Putamen (tissue), 1 donor: ENCODE measurements around the gene KCNQ1.

Experiments used
- DNase-seq: peaks from one replicate; pipeline ENCODE4 v3.0.0-alpha.2; 2016; ENCODE audit warnings: low spot score

Gene KCNQ1, protein sequence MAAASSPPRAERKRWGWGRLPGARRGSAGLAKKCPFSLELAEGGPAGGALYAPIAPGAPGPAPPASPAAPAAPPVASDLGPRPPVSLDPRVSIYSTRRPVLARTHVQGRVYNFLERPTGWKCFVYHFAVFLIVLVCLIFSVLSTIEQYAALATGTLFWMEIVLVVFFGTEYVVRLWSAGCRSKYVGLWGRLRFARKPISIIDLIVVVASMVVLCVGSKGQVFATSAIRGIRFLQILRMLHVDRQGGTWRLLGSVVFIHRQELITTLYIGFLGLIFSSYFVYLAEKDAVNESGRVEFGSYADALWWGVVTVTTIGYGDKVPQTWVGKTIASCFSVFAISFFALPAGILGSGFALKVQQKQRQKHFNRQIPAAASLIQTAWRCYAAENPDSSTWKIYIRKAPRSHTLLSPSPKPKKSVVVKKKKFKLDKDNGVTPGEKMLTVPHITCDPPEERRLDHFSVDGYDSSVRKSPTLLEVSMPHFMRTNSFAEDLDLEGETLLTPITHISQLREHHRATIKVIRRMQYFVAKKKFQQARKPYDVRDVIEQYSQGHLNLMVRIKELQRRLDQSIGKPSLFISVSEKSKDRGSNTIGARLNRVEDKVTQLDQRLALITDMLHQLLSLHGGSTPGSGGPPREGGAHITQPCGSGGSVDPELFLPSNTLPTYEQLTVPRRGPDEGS

DNA sequence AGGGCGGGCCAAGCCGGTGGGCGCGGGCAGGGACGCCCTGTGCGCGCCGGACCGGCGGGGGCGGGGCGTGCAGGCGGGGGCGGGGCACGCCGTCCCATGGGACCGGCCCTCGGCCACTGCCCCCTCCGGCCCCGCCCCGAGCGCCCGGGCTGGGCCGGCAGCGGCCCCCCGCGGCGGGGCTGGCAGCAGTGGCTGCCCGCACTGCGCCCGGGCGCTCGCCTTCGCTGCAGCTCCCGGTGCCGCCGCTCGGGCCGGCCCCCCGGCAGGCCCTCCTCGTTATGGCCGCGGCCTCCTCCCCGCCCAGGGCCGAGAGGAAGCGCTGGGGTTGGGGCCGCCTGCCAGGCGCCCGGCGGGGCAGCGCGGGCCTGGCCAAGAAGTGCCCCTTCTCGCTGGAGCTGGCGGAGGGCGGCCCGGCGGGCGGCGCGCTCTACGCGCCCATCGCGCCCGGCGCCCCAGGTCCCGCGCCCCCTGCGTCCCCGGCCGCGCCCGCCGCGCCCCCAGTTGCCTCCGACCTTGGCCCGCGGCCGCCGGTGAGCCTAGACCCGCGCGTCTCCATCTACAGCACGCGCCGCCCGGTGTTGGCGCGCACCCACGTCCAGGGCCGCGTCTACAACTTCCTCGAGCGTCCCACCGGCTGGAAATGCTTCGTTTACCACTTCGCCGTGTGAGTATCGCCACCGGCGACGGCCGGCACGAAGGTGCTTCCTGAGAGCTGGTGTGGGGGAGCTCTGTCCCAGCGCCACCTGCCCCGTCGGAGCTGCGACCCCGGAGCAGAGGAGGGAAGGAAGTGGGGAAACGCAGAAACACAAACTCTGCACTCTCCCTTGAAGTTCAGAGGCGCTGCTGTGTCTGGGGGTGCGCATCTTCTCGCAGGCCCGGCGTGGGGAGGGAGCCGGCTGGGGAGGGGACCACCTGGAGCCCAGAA lies at the start of gene KCNQ1:
Gene KCNQ1, plus strand, starts transcription at position 188 of the 925 bp plus-strand sequence. Its CDS starts 91 bp downstream, at position 279.
- DNase-seq, result no peak

DNA sequence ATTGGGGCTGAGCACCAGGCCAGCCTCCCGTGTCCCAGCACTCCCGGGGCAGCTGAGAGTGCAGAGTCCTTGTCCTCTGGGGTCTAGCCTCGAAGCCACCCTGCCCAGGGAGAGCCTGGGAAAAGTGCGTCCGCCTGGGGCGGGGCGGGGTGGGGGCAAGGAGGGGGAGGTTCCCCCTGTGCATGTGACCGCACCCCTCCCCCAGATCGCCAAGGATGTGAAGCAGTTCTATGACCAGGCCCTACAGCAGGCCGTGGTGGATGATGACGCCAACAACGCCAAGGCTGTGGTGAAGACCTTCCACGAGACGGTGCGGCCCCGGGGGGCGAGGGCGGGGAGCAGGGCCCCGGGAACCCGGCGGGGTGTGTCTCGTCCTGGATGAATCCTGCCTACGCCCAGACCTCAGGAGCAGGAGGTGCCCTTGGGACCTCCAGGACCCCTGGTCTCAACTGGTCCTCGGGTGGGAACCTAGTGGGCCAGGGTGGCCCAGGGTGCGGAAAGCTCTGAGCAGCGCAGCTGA lies 49.5 kb upstream of the KCNQ1 start:
- DNase-seq, result no peak

DNA sequence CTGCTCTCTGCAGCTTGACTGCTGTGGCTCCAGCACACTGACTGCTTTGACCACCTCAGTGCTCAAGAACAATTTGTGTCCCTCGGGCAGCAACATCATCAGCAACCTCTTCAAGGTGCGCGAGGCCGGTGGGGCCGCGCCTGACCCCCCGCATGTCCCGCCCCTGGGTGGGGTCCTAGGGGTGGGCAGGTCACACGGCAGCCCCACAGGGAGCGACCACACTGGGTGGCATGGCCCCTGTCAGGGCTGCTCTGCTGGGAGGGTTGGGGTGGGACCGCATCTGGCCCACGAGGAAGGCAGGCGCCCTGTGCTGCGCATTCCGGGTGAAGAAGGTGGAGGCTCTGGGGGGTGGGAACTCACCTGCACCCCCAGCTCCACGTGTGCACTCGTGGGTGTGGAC lies 49.0 kb upstream of the KCNQ1 start:
- DNase-seq, result no peak

DNA sequence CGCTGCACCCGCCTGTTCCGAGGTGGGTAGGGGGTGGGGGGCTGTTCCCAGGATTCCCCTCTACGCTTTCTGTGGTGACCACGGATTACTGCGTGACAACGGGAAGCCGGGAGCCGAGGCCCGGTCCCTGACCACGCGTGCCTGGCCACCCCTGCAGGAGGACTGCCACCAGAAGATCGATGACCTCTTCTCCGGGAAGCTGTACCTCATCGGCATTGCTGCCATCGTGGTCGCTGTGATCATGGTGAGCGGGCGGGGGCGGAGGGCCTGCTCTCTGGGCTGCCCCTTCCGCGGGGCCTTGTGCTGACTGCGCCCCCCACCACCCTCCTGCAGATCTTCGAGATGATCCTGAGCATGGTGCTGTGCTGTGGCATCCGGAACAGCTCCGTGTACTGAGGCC lies 48.3 kb upstream of the KCNQ1 start:
- no peak for DNase-seq

DNA sequence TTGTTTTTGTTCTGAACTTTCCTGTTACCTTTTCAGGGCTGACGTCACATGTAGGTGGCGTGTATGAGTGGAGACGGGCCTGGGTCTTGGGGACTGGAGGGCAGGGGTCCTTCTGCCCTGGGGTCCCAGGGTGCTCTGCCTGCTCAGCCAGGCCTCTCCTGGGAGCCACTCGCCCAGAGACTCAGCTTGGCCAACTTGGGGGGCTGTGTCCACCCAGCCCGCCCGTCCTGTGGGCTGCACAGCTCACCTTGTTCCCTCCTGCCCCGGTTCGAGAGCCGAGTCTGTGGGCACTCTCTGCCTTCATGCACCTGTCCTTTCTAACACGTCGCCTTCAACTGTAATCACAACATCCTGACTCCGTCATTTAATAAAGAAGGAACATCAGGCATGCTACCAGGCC lies 47.8 kb upstream of the KCNQ1 start:
- no peak for DNase-seq

DNA sequence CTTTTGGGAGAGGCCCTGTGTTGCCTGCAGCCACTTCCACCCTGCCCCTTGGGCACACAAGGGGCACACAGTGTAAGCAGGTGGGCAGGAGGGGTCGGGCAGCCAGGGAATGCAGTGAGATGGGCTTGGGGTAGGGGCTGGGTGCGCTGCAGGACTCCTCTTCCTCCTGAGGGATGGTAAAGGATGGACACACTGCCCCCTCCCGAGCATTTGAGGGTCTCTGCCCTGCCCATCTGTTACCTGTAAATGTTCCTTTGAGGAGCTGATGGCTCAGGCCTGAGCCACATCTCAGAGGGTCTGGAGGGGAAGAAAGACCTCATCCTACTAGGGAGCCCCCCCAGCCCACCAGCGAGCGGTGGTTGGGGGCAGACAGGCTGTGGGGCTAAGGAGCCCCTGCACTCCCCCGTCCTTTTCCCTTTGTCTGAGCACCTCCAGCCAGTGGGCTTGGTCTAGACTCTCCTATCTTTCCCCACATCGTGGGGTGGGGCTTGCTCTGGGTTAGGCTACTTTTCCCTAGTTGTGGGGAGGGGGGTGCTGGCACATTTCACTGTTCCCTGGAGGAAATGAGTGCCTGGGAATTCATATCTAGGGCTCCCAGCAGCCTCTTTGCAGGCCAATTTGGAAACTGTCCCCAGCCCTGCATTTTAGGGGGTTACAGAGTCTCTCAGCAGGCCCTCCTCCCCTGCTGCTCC lies 46.0 kb upstream of the KCNQ1 start:
- no peak for DNase-seq

DNA sequence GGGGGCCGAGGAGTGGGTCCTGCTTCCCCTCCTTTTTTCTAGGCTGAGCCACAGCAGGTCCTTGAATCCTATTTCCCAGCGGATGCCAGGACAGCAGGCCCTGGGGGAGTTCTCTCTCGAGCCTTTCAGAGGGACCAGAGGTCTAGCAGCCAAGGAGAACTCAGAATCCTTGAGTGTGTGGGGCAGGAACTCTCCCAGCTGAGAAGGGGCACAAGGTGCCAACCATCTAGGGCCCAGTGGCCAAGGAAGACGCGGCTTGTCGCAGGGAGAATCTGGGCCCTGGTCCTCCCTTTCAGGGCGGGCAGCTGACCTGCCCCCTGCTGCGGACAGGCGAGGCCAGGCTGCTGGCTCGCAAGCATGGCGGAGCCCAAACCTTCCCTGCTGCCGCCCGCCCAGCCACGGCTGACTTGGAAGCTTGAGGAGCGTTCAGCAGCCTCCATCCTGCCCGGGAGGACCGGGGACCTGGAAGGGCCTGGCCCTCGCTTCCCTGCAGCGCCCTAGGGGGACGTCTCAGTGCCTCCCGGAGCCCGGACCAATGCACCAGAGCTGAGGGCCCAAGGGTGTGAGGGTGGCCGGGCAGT lies 45.2 kb upstream of the KCNQ1 start:
- DNase-seq, result no peak

DNA sequence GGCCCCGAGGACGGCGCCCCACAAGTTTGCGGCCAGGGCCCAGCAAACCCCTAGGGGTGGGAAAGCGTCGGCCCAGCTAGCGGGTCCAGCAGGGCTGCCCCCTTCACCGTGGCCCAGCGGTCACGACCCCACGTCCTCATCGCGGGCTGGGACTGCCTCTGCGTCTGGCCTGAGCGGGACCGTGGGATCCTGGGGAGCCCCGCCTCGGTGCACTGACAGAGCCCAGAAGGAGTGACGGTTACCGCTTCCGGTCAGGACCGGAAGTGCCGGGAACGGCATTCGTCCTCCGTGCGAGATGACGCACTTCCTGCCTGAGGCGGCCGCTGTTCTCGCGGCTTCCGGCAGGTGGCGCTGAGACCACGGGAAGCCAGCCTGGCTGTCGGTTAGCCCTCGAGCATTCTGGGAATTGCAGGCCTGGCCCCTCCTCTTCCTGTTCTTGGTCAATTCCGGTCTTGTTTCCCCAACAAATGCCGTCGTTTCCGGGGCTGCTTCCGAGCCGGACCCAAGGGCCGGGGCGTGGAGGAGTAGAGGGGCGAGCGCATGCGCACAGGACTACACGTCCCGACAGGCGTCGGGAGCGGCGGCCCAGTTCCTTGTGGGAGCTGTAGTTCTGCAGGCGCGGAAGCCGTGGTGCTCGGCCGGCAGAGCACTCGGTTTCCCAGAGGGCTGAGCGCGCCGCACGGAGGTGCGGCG lies 44.6 kb upstream of the KCNQ1 start, which contains the start of gene TSSC4:
Gene TSSC4, plus strand, starts transcription at position 682 of the 693 bp plus-strand sequence. CDS start 1,884 bp downstream, outside the sequence.
- DNase-seq, result peak; percentile 100

DNA sequence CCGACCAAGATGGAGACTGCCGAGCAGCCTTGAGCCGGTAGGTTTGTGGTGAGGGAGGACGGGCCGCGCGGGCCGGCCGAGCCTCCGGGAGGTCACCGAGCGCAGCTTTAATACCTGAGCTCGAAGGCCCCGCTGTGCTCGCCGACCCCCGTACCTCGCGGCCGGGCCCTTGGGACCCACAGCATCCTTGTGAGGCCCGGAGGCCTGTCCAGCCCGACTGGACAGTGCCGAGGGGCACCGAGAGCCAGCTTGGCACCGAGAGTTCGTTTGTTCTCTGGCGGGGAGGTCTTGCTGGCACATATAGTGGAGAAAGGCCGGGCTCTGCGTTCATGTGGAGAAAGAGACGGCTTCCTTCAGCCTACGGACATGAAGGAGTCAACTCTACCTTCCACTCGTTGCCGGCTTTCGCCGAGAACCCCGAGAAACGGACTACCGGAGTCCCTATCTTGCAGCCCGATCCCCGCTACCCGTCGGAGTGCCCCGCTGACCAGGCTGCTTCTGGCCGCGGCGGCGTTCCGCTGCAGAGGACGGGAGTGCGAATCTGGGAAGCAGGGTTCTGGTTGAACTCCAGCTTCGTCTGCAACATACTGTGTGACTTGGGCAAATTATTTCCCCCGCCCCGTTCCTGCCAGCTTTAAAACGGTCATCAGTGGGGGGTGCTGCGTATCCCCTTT lies 43.9 kb upstream of the KCNQ1 start:
- DNase-seq, result no peak

DNA sequence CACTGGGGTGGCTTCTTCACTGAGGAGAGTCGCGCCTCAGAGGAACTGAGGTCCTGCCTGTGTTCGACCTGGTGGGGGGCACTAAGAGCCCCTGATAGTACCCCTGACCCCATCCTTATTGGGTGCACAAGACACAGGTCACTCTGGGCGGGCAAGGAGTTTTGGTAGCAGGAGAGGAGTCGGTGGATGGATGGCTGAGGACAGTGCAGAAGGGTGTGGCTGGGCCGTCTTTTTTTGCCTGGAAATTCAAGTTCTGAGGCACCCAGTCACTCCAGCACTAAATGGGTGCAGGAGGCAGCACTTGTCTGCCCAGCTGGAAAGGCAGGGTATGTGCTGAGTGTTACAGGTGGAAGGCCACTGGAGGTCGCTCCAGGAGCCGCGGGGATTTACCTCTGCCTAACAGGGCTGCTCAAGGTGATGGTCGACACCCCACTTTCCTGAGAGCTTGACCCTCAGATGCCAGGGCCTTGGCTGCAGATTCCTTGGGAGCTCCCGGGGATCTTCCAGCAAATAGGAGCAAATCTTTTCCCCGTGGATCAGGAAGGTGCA lies 43.3 kb upstream of the KCNQ1 start:
- DNase-seq, result no peak

DNA sequence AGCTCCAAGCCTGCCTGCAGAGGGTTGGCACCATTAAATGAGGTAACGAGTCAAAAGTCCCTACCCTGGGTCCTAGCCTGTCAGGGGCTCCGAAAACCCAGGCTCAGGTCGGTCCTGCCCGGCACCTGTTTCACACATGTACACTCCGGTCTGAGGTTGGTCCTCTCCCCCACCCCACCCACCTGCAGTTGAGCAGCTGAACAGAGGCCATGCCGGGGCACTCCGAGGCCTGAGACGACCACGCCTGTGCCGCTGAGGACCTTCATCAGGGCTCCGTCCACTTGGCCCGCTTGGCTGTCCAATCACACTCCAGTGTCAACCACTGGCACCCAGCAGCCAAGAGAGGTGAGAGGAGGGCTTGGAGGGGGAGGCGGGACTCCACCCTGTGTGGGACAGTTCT lies 42.7 kb upstream of the KCNQ1 start:
- no peak for DNase-seq

DNA sequence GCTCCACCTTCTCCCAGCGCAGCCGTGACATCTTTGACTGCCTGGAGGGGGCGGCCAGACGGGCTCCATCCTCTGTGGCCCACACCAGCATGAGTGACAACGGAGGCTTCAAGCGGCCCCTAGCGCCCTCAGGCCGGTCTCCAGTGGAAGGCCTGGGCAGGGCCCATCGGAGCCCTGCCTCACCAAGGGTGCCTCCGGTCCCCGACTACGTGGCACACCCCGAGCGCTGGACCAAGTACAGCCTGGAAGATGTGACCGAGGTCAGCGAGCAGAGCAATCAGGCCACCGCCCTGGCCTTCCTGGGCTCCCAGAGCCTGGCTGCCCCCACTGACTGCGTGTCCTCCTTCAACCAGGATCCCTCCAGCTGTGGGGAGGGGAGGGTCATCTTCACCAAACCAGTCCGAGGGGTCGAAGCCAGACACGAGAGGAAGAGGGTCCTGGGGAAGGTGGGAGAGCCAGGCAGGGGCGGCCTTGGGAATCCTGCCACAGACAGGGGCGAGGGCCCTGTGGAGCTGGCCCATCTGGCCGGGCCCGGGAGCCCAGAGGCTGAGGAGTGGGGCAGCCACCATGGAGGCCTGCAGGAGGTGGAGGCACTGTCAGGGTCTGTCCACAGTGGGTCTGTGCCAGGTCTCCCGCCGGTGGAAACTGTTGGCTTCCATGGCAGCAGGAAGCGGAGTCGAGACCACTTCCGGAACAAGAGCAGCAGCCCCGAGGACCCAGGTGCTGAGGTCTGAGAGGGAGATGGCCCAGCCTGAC lies 41.7 kb upstream of the KCNQ1 start:
- DNase-seq, result no peak

DNA sequence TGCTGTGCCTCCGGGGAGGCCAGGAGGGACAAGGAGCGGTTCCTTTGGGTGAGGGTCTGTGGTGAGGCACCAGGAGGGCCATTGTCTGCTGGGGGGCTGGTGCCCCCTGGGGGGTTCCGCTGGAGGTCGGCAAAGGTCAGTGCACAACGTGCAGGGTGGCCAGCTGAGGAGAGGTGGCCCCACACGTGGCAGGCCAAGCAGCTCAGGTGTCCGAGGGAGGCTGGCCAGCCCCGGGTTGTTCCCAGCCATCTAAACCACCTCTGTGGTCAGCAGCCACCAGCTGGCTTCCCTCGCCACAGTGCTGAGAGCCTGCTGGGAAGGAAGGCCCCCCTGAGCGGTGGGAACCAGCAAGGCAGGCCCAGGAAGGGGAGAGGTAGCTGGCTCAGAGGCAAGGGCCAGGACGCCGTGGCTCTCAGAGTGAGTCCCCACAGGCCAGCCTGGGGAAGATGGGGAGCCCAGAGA lies 40.0 kb upstream of the KCNQ1 start:
- no peak for DNase-seq

DNA sequence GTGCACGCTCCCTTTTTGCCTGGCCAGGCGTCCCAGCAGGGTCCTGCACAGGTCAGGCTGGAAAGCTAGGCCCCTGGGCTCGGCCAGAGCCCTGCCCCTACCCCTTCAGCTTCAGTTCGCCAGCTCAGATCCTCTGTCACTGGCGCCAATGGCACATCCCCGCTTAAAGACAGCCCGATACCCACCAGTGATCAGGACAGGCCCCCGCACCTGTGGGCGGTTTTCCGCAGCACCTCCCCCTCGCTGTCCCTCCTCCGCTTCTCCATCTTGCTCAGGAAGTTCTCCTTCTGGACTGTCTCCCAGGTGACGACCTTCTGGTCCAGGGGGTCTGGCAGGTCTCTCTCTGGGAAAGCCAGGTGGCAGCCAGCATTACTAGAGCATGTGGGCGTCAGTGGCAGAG lies 38.4 kb upstream of the KCNQ1 start:
- no peak for DNase-seq

DNA sequence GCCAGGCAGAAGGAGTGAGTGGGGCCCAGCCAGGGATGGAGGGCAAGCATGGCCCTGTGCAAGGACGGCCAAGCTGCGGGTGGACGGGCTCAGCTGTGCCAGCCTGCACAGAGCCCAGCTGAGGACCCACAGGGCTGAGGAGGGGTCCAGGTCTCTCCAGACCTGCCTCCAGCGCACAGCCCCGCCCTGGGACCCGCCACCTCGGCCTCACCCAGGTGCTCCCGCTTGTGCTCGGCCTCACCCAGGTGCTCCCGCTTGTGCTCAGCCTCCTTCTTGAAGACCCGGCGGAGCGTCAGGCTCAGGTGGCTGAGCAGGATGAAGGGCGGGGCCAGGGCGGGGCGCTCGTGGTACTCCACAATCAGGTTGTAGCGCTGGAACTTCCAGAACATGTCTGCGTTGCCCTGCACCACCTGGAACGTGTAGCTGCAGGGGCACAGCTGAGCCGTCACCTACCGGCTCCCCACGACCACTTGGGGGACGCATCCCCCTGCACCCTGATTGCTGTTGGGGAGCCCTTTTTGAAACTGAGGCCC lies 37.9 kb upstream of the KCNQ1 start:
- DNase-seq, result no peak

DNA sequence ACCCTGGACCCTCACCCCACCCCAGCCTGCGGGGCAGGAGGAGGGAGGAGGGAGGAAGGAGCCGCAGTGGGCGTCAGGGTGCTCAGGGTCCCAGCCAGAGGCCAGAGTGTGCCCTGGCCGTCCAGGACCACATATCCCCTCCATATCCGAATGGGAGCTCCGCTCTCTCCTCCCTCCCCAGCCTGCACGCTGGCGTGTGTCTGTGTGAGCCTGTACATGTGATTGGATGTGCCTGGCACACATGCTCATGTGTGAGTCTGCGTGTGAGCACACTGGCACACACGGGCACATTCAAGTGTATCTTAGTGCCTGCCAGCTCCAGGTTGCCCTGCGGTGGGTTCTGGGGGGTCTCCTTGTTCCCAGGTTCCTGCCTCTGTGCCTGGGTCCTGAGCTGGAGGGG lies 36.1 kb upstream of the KCNQ1 start:
- DNase-seq, result no peak

DNA sequence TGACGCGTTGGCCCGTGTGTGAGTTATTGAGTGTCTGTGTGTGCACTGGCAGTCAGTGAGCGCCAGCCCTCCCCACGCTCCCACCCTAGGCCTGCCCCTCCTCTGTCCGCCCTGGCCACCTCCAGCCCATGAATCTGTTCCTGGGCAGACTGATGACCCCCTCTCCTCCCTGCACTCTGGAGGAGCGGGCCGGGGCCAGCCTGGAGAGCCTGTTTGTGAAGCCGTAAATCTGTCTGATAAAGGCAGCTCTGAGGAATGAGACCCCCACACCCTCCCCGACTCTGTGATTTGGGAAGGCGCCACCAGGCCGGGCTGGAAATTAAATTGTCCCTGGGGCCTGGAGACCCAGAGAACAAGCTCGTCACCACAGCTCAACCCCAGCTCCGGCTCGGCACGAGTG lies 35.7 kb upstream of the KCNQ1 start:
- no peak for DNase-seq
